ENCODE measurements around the gene MGA. TPM values are rescaled to one million over a fixed set of nuclear protein-coding genes. Genes with fewer than 3 reads are reported as not detected.

The MGA gene
- total RNA-seq, 2 donors from 2014 or later: 42.6 to 46.6 TPM

- no peak overlapping the region for H3K4me3 Mint-ChIP-seq
- DNase-seq: no peak
- H3K36me3 Mint-ChIP-seq (ENCODE audit: low read depth): peaks cover 13% of the 10 kb centered on the region
- no peak overlapping the region for H3K27ac Mint-ChIP-seq
- no peaks in the 10 kb centered on the region for H3K9me3 ChIP-seq (ENCODE audit: control insufficient read depth, low read length, poor library complexity, severe bottlenecking)
- no peak for ATAC-seq
- peaks cover 5% of the 10 kb centered on the region for H3K4me1 Mint-ChIP-seq
- no peaks in the 10 kb centered on the region for H3K27me3 Mint-ChIP-seq
These were observed 96.0 kb downstream of the MGA start for GRCh38 chr15:41756198-41756597.

- Mint-ChIP-seq H3K4me1 (peaks cover 36% of the 10 kb centered on the region), H3K36me3 (ENCODE audit: low read depth) (no peaks in the 10 kb centered on the region), H3K27ac (peak overlapping the region; percentile 91), H3K4me3 (no peak overlapping the region), H3K27me3 (no peaks in the 10 kb centered on the region)
- ATAC-seq (peak; percentile 20), DNase-seq (peak; percentile 19 to 42 (median 33))
- no peaks in the 10 kb centered on the region for H3K9me3 ChIP-seq (ENCODE audit: control insufficient read depth, low read length, poor library complexity, severe bottlenecking)
These were observed 112.6 kb downstream of the MGA start for GRCh38 chr15:41772720-41773331.

- DNase-seq (no peak), ATAC-seq (no peak)
- H3K27ac Mint-ChIP-seq: peak overlapping the region; percentile 91
- H3K4me1 Mint-ChIP-seq: peaks cover 41% of the 10 kb centered on the region
- no peaks in the 10 kb centered on the region for H3K27me3 Mint-ChIP-seq
- peak overlapping the region; percentile 97 for H3K4me3 Mint-ChIP-seq
- H3K9me3 ChIP-seq (ENCODE audit: control insufficient read depth, low read length, poor library complexity, severe bottlenecking): no peaks in the 10 kb centered on the region
- H3K36me3 Mint-ChIP-seq (ENCODE audit: low read depth): no peaks in the 10 kb centered on the region
These were observed 113.1 kb downstream of the MGA start for GRCh38 chr15:41773332-41773728.

GRCh38 chr15:41773729-41774061 is 113.5 kb downstream of the MGA start:
- H3K27ac Mint-ChIP-seq: peak overlapping the region; percentile 91
- peak overlapping the region; percentile 97 for H3K4me3 Mint-ChIP-seq
- no peaks in the 10 kb centered on the region for H3K36me3 Mint-ChIP-seq (ENCODE audit: low read depth)
- H3K27me3 Mint-ChIP-seq: no peaks in the 10 kb centered on the region
- ATAC-seq (no peak), DNase-seq (no peak)
- no peaks in the 10 kb centered on the region for H3K9me3 ChIP-seq (ENCODE audit: control insufficient read depth, low read length, poor library complexity, severe bottlenecking)
- peaks cover 44% of the 10 kb centered on the region for H3K4me1 Mint-ChIP-seq

- Mint-ChIP-seq H3K4me3 (peak within 1 kb of the TSS; percentile 97), H3K27me3 (no peaks in the 10 kb centered on the region), H3K4me1 (peaks cover 48% of the 10 kb centered on the region), H3K27ac (peak within 1 kb of the TSS; percentile 91), H3K36me3 (ENCODE audit: low read depth) (no peaks in the 10 kb centered on the region)
- H3K9me3 ChIP-seq (ENCODE audit: control insufficient read depth, low read length, poor library complexity, severe bottlenecking): no peaks in the 10 kb centered on the region
- peak; percentile 93 for ATAC-seq
- DNase-seq: peak; percentile 96 to 98 (median 98)
These were observed 114.1 kb downstream of the MGA start, which contains the start of gene MAPKBP1 for GRCh38 chr15:41774062-41774881. TSS of gene MAPKBP1 (plus strand) at chr15:41774484. CDS start at chr15:41775276, 792 bp downstream.

- H3K4me1 Mint-ChIP-seq: peaks cover 55% of the 10 kb centered on the region
These were observed 114.7 kb downstream of the MGA start for GRCh38 chr15:41774882-41775417.

GRCh38 chr15:41775651-41776050 is 115.4 kb downstream of the MGA start:
- Mint-ChIP-seq H3K4me3 (peak overlapping the region; percentile 97), H3K27ac (peak overlapping the region; percentile 91), H3K36me3 (ENCODE audit: low read depth) (peaks cover 3% of the 10 kb centered on the region), H3K27me3 (no peaks in the 10 kb centered on the region), H3K4me1 (peaks cover 60% of the 10 kb centered on the region)
- no peaks in the 10 kb centered on the region for H3K9me3 ChIP-seq (ENCODE audit: control insufficient read depth, low read length, poor library complexity, severe bottlenecking)
- ATAC-seq (no peak), DNase-seq (no peak)

More at GRCh38 chr15:41774882-41775417, 114.7 kb downstream of the MGA start:
- Mint-ChIP-seq H3K27me3 (no peaks in the 10 kb centered on the region), H3K4me3 (peak overlapping the region; percentile 97), H3K36me3 (ENCODE audit: low read depth) (peaks cover 2% of the 10 kb centered on the region), H3K27ac (peak overlapping the region; percentile 91)
- H3K9me3 ChIP-seq (ENCODE audit: control insufficient read depth, low read length, poor library complexity, severe bottlenecking): no peaks in the 10 kb centered on the region
- ATAC-seq (no peak), DNase-seq (peak in 1 of 3 donors; percentile 7)

GRCh38 chr15:41777421-41777973 is 117.3 kb downstream of the MGA start:
- peaks cover 3% of the 10 kb centered on the region for H3K36me3 Mint-ChIP-seq (ENCODE audit: low read depth)
- no peak for ATAC-seq
- no peak overlapping the region for H3K4me3 Mint-ChIP-seq
- H3K27me3 Mint-ChIP-seq: no peaks in the 10 kb centered on the region
- DNase-seq: no peak
- H3K9me3 ChIP-seq (ENCODE audit: control insufficient read depth, low read length, poor library complexity, severe bottlenecking): no peaks in the 10 kb centered on the region
- H3K4me1 Mint-ChIP-seq: peaks cover 60% of the 10 kb centered on the region
- peak overlapping the region; percentile 82 for H3K27ac Mint-ChIP-seq

GRCh38 chr15:41778521-41778920 is 118.3 kb downstream of the MGA start:
- Mint-ChIP-seq H3K27ac (peak overlapping the region; percentile 82), H3K4me3 (no peak overlapping the region), H3K4me1 (peaks cover 57% of the 10 kb centered on the region), H3K27me3 (no peaks in the 10 kb centered on the region), H3K36me3 (ENCODE audit: low read depth) (peaks cover 3% of the 10 kb centered on the region)
- no peaks in the 10 kb centered on the region for H3K9me3 ChIP-seq (ENCODE audit: control insufficient read depth, low read length, poor library complexity, severe bottlenecking)
- DNase-seq (no peak), ATAC-seq (no peak)

- peak overlapping the region; percentile 24 for H3K27ac Mint-ChIP-seq
- no peak overlapping the region for H3K4me3 Mint-ChIP-seq
- DNase-seq: no peak
- H3K36me3 Mint-ChIP-seq (ENCODE audit: low read depth): peaks cover 3% of the 10 kb centered on the region
- no peak for ATAC-seq
- H3K9me3 ChIP-seq (ENCODE audit: control insufficient read depth, low read length, poor library complexity, severe bottlenecking): no peaks in the 10 kb centered on the region
- no peaks in the 10 kb centered on the region for H3K27me3 Mint-ChIP-seq
- H3K4me1 Mint-ChIP-seq: peaks cover 53% of the 10 kb centered on the region
These were observed 119.5 kb downstream of the MGA start for GRCh38 chr15:41779662-41780157.

- Mint-ChIP-seq H3K36me3 (ENCODE audit: low read depth) (peaks cover 3% of the 10 kb centered on the region), H3K4me3 (no peak overlapping the region), H3K27ac (peak overlapping the region; percentile 24), H3K27me3 (no peaks in the 10 kb centered on the region), H3K4me1 (peaks cover 48% of the 10 kb centered on the region)
- DNase-seq (no peak), ATAC-seq (no peak)
- no peaks in the 10 kb centered on the region for H3K9me3 ChIP-seq (ENCODE audit: control insufficient read depth, low read length, poor library complexity, severe bottlenecking)
These were observed 120.1 kb downstream of the MGA start for GRCh38 chr15:41780266-41780665.

GRCh38 chr15:41780727-41781126 is 120.5 kb downstream of the MGA start:
- Mint-ChIP-seq H3K27ac (no peak overlapping the region), H3K27me3 (no peaks in the 10 kb centered on the region), H3K4me3 (no peak overlapping the region), H3K36me3 (ENCODE audit: low read depth) (peaks cover 3% of the 10 kb centered on the region), H3K4me1 (peaks cover 45% of the 10 kb centered on the region)
- ATAC-seq (no peak), DNase-seq (no peak)
- H3K9me3 ChIP-seq (ENCODE audit: control insufficient read depth, low read length, poor library complexity, severe bottlenecking): no peaks in the 10 kb centered on the region
